GM21723 (cell line): ENCODE data around the gene NAGK.
"Not testable (repeated sequence)": the region's sequence is repeated elsewhere in the genome, so short reads cannot be mapped to it uniquely, and the experiment has no call there.

Source experiments
- ATAC-seq: cut with Tn5 transposase; IDR thresholded peaks from one replicate; pipeline ENCODE4 v1.9.1; 2021; ENCODE audit warnings: mild to moderate bottlenecking, moderate library complexity; ENCODE audit not compliant: unreplicated experiment

The NAGK gene

DNA sequence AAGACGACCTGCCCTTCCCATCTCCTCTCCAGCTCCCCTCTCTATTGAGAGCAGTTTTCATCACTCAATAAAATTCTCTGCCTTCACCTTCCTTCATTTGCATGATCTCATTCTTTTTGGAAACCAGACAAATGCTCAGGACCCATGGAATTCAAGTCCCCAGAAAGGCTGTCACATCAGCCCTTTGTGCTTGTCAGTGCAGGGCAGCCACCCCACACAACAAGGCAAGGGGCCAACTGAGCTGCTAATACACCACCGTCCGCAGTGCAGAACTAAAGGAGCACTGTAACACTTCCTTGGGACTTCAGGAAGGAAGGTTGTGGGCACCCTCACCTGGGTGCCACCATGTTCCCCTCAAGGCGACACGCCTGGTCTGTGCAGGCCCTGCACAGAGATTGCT lies 35.4 kb downstream of the NAGK start:
- no peak for ATAC-seq

- ATAC-seq, result not testable (repeated sequence)
These were observed 38.0 kb downstream of the NAGK start for GRCh38 chr2:71106463-71106862.

DNA sequence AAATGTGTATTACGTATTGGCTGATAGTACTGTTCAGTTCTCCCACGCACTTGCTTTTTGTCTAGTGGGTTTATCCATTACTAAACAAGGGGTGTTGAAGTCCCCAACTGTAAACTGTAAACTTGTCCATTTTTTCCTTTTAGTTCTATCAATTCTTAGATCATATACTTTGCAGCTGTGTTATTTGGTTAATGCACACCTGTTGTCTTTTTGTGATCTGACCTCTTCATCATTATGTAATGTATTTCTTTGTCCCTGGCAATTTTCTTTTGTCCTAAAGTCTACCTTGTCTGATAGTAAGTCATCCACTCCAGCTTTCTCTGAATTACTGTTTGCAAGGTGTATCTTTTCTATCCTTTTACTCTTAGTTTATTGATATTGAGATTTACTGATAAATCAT lies 39.6 kb downstream of the NAGK start:
- no peak for ATAC-seq

DNA sequence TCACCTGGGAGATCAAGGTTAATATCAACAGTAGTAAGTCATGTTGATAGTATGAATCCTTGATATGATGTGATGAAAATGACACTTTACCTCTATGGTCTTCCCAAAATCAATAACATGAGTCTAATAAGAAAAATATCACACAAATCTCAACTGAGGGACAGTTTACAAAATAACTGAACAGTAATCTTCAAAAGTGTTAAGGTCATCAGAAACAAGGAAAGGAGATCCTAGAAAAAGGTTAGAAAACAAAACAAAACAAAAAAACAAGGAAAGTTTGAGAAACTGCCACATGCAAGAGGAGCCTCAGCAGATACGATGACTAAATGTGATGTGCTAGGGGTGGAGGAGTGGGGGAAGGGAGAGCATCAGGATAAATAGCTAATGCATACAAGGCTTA lies 45.4 kb downstream of the NAGK start:
- ATAC-seq, result no peak

DNA sequence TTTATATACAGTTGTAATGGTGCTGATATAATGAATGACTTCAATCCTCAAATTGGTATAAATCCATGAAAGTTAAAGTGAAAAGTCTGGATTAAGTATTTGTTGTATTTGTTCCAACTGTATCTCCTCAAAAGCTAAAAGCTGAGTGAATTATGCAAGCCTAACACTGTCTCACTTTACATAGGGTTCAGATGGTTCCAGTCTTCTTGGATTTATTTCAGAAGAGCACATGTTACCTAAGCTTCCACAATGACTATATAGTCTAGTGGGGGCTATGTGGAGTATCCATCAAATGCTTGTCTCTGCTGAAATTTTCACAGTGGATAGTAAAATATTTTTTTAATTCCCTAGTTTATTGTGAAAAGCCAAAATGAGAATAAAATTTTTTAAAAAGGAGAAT lies 48.6 kb downstream of the NAGK start:
- ATAC-seq, result no peak

DNA sequence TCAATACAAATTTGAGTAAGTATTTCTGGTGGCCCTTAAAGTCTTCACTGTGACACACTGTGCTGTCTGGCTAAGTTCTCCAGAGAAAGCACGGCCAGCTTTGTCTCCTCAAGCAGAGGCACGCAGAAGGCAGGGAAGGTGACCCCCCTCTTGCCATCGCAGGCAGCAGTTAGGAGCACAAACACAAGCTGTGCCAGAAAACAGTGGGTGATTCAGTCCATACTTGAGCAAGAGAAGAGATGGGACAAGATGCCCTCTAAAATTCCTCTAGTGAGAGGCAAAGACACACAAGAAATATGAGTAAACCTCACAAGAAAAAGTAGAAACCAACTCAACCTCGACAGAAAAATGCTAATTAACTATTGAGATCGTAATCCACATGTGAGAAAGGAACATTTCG lies 51.7 kb downstream of the NAGK start:
- ATAC-seq, result no peak

DNA sequence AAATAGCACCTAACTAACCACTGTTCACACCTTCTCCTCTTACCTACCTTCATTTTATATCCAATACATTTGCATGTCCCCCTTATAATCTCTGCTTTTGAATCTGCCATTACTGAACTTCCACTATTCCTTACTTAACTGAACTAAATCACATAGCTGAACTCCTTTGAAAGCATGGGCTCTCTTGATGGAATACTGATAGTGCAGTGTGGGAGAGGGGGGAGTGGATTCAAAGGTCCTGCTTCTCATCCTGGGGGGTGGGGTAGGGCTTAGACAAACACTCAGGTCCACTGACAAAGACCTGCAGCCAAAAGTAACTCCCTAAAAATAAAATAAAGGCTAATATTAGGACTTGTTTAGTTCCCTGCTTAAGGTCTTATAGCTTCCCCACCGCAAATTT lies 53.0 kb downstream of the NAGK start:
- ATAC-seq, result no peak

DNA sequence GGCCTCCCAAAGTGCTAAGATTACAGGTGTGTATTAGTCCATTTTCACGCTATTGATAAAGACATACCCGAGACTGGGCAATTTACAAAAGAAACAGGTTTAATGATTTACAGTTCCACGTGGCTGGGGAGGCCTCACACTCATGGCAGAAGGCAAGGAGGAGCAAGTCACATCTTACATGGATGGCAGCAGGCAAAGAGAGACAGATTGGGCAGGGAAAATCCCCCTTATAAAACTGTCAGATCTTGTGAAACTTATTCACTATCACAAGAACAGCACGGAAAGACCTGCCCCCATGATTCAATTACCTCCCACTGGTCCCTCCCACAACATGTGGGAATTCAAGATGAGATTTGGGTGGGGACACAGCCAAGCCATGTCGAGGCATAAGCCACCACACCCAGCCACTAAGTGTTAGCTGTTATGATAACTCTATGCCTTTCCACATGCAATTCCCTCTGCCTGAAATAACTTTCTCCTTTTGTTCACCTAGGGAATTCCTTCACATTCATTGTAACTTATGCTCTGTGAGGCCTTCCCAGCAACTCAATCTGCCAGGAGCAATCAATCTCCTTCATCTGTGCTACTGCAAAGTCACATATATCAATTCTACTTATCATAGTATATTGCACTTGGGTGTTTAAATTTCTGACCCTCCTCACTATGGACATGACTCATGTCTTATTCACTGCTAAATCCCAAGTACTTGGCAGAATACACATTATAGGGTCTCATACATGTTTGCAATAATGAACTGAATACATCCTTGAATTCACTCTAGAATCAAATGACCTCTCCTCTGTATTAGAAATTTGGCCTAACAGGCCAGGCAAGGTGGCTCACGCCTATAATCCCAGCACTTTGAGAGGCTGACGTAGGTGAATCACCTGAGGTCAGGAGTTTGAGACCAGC lies 54.2 kb downstream of the NAGK start:
- no peak for ATAC-seq

DNA sequence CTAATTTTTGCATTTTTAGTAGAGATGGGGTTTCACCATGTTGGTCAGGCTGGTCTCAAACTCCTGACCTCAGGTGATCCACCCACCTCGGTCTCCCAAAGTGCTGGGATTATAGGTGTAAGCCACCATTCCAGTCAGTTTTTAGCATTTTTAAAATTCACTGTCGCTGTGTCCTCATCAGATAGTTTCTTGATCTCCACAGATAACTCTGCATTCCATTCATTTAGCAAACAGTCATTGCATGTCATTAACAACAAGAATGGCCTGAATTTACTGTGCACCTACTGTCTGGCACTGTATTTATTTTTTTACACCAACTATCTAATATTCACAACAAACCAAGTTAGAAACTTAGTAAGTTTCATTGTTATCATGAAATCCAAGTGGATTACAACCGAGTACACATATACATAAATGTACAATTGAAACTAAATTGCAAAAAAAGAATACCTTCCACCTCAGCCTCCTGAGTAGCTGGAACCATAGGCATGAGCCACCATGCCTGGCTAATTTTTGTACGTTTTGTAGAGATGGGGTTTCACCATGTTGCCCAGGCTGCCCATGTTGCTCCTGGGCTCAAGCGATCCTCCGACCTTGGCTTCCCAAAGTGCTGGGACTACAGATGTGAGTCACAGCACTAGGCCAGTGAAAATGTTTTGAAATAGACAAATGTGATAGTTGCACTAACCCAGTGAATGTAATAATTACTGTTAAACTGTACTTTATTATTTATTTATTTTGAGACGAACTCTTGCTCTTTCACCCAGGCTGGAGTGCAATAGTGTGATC lies 57.3 kb downstream of the NAGK start:
- no peak for ATAC-seq

DNA sequence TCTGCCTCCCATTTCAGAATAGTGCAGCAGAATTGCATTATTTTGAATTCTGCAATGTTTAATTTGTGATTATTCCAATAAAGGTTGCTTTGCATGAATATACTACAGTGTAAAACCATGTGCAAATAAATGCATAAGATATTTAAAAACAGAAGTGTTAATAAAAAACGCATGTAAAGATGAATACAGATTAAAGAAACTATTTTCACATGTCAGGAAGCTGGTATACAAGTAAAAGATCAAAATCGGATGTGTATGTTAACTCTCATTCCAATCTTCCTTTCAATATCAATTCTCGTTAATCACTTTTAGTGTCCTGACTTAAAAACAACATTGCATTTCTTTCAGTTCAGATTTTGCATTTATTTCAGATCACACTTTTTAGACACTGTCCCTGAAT lies 58.5 kb downstream of the NAGK start:
- ATAC-seq, result no peak
